BLaER1 treated with 17β-estradiol and CSF1 and Interleukin-3, amounts not matched to agents 10 nM and 100 nM (cell line): ENCODE measurements around the gene NTM.
A peak's percentile ranks its signal among the peaks of the same experiment; 100 is the strongest.

Experiments
- H3K27ac ChIP-seq, 11 experiments: shearing (Covaris generic); formaldehyde crosslinking; 2 replicates each; pipeline ENCODE4 v1.8.1; 2022
- H3K27me3 ChIP-seq, 11 experiments: shearing (Covaris generic); formaldehyde crosslinking; 2 replicates each; pipeline ENCODE4 v1.8.1; 2022
- H3K36me3 ChIP-seq, 11 experiments: shearing (Covaris generic); formaldehyde crosslinking; 2 replicates each; pipeline ENCODE4 v1.8.1; 2022
- H3K4me1 ChIP-seq, 10 experiments: shearing (Covaris generic); formaldehyde crosslinking; 2 replicates each; pipeline ENCODE4 v1.8.1; 2022
- H3K4me2 ChIP-seq, 11 experiments: shearing (Covaris generic); formaldehyde crosslinking; 2 replicates each; pipeline ENCODE4 v1.8.1; 2022
- H3K4me3 ChIP-seq, 10 experiments: shearing (Covaris generic); formaldehyde crosslinking; 2 replicates each; pipeline ENCODE4 v1.8.1; 2022
- H3K9ac ChIP-seq, 11 experiments: shearing (Covaris generic); formaldehyde crosslinking; 2 replicates each; pipeline ENCODE4 v1.8.1; 2022
- H3K9me3 ChIP-seq, 11 experiments: shearing (Covaris generic); formaldehyde crosslinking; replicated peaks in 1 of 11; 2 replicates each; pipeline ENCODE4 v1.8.1; 2022
- H4K20me1 ChIP-seq, 11 experiments: shearing (Covaris generic); formaldehyde crosslinking; 2 replicates each; pipeline ENCODE4 v1.8.1; 2022
- Cebpa-rat ChIP-seq, 11 experiments: shearing (Covaris generic); IDR thresholded peaks; 2 replicates each; pipeline ENCODE4 v1.8.1; 2022

NTM gene

GRCh38 chr11:131371791-131372104, 1.3 kb downstream of the NTM start:
- H3K4me3 ChIP-seq: 0 out of 20 replicates have a peak overlapping the region, but pooled peaks of 1 of the 10 experiments have one; percentile 14
- peak overlapping the region in 10 of 11 experiments; percentile 7 to 71 (median 57); a peak in 15 of 22 replicates for H3K4me2 ChIP-seq
- no peak overlapping the region for H3K9ac ChIP-seq

GRCh38 chr11:131372234-131372962, 2.0 kb downstream of the NTM start:
- Histone ChIP-seq H3K4me1 (peaks cover 10 to 24% (median 17%) of the 10 kb centered on the region in 10 experiments; a peak in 19 of 20 replicates), H4K20me1 (peaks cover 0 to 10% (median 0%) of the 10 kb centered on the region in 11 experiments; a peak in 4 of 22 replicates), H3K36me3 (no peaks in the 10 kb centered on the region), H3K27me3 (peaks cover 33 to 82% (median 77%) of the 10 kb centered on the region in 11 experiments), H3K4me3 (no peak overlapping the region), H3K4me2 (peak overlapping the region in 4 of 11 experiments; percentile 52 to 71 (median 56); a peak in 3 of 22 replicates), H3K9ac (no peak overlapping the region), H3K27ac (no peak overlapping the region), H3K9me3 (0 out of 22 replicates have a peak, but pooled peaks cover 0 to 6% (median 0%) of the 10 kb centered on the region in 11 experiments)
- TF ChIP-seq Cebpa-rat (IDR thresholded peaks at IDR 0.05): no peak

More at GRCh38 chr11:131371791-131372104, 1.3 kb downstream of the NTM start:
- H3K9me3 ChIP-seq: 0 out of 22 replicates have a peak, but pooled peaks cover 0 to 6% (median 0%) of the 10 kb centered on the region in 11 experiments
- H4K20me1 ChIP-seq: peaks cover 0 to 9% (median 0%) of the 10 kb centered on the region in 11 experiments; a peak in 3 of 22 replicates
- H3K4me1 ChIP-seq: peaks cover 10 to 24% (median 17%) of the 10 kb centered on the region in 10 experiments; a peak in 19 of 20 replicates
- H3K27me3 ChIP-seq: peaks cover 33 to 76% (median 70%) of the 10 kb centered on the region in 11 experiments
- no peak for TF ChIP-seq Cebpa-rat (IDR thresholded peaks at IDR 0.05)
- no peak overlapping the region for H3K27ac ChIP-seq
- H3K36me3 ChIP-seq: no peaks in the 10 kb centered on the region

- H3K4me2 ChIP-seq: no peak overlapping the region
- no peak overlapping the region for H3K4me3 ChIP-seq
- no peak overlapping the region for H3K27ac ChIP-seq
- H3K27me3 ChIP-seq: peaks cover 33 to 90% (median 84%) of the 10 kb centered on the region in 11 experiments
- H3K9me3 ChIP-seq: 0 out of 22 replicates have a peak, but pooled peaks cover 0 to 6% (median 0%) of the 10 kb centered on the region in 11 experiments
- no peaks in the 10 kb centered on the region for H3K36me3 ChIP-seq
- H3K4me1 ChIP-seq: peaks cover 10 to 24% (median 18%) of the 10 kb centered on the region in 10 experiments; a peak in 19 of 20 replicates
- no peak for TF ChIP-seq Cebpa-rat (IDR thresholded peaks at IDR 0.05)
- H4K20me1 ChIP-seq: peaks cover 0 to 10% (median 0%) of the 10 kb centered on the region in 11 experiments; a peak in 4 of 22 replicates
- no peak overlapping the region for H3K9ac ChIP-seq
Measured at GRCh38 chr11:131373095-131373725, 2.8 kb downstream of the NTM start.

GRCh38 chr11:131373756-131374155, 3.3 kb downstream of the NTM start:
- no peak overlapping the region for H3K27ac ChIP-seq

GRCh38 chr11:131375421-131375820, 5.0 kb downstream of the NTM start:
- H3K27ac ChIP-seq: no peak overlapping the region

More at GRCh38 chr11:131373756-131374155, 3.3 kb downstream of the NTM start:
- Histone ChIP-seq H3K27me3 (peaks cover 33 to 95% (median 88%) of the 10 kb centered on the region in 11 experiments), H3K4me2 (no peak overlapping the region), H3K4me3 (no peak overlapping the region), H4K20me1 (peaks cover 0 to 10% (median 0%) of the 10 kb centered on the region in 11 experiments; a peak in 5 of 22 replicates), H3K36me3 (no peaks in the 10 kb centered on the region), H3K9ac (no peak overlapping the region), H3K9me3 (0 out of 22 replicates have a peak, but pooled peaks cover 0 to 6% (median 0%) of the 10 kb centered on the region in 11 experiments), H3K4me1 (peaks cover 11 to 29% (median 22%) of the 10 kb centered on the region in 10 experiments; a peak in 19 of 20 replicates)
- no peak for TF ChIP-seq Cebpa-rat (IDR thresholded peaks at IDR 0.05)

GRCh38 chr11:131375915-131376314, 5.5 kb downstream of the NTM start:
- no peak overlapping the region for H3K27ac ChIP-seq
- no peak overlapping the region for H3K4me3 ChIP-seq
- peaks cover 11 to 32% (median 26%) of the 10 kb centered on the region in 10 experiments; a peak in 19 of 20 replicates for H3K4me1 ChIP-seq
- H3K27me3 ChIP-seq: peaks cover 24 to 94% (median 86%) of the 10 kb centered on the region in 11 experiments
- TF ChIP-seq Cebpa-rat (IDR thresholded peaks at IDR 0.05): no peak
- H3K4me2 ChIP-seq: peak overlapping the region in 6 of 11 experiments; percentile 11 to 58 (median 22); a peak in 9 of 22 replicates
- 0 out of 22 replicates have a peak, but pooled peaks cover 0 to 6% (median 0%) of the 10 kb centered on the region in 11 experiments for H3K9me3 ChIP-seq
- no peaks in the 10 kb centered on the region for H3K36me3 ChIP-seq
- no peak overlapping the region for H3K9ac ChIP-seq
- H4K20me1 ChIP-seq: peaks cover 0 to 10% (median 0%) of the 10 kb centered on the region in 11 experiments; a peak in 5 of 22 replicates

More at GRCh38 chr11:131375421-131375820, 5.0 kb downstream of the NTM start:
- H3K9me3 ChIP-seq: 0 out of 22 replicates have a peak, but pooled peaks cover 0 to 6% (median 0%) of the 10 kb centered on the region in 11 experiments
- peak overlapping the region in 1 of 11 experiments; percentile 31; a peak in 1 of 22 replicates for H3K4me2 ChIP-seq
- H3K4me1 ChIP-seq: peaks cover 11 to 37% (median 30%) of the 10 kb centered on the region in 10 experiments; a peak in 19 of 20 replicates
- H3K36me3 ChIP-seq: no peaks in the 10 kb centered on the region
- H3K9ac ChIP-seq: no peak overlapping the region
- H3K4me3 ChIP-seq: no peak overlapping the region
- no peak for TF ChIP-seq Cebpa-rat (IDR thresholded peaks at IDR 0.05)
- H4K20me1 ChIP-seq: peaks cover 0 to 10% (median 0%) of the 10 kb centered on the region in 11 experiments; a peak in 5 of 22 replicates
- H3K27me3 ChIP-seq: peaks cover 29 to 94% (median 86%) of the 10 kb centered on the region in 11 experiments

- Histone ChIP-seq H3K4me1 (peaks cover 11 to 18% (median 15%) of the 10 kb centered on the region in 10 experiments; a peak in 18 of 20 replicates), H3K9me3 (no peaks in the 10 kb centered on the region), H3K4me2 (peak overlapping the region in 8 of 11 experiments; percentile 22 to 64 (median 48); a peak in 15 of 22 replicates), H3K27ac (no peak overlapping the region), H3K36me3 (no peaks in the 10 kb centered on the region), H3K27me3 (peaks cover 6 to 94% (median 85%) of the 10 kb centered on the region in 11 experiments; a peak in 21 of 22 replicates), H4K20me1 (peaks cover 0 to 10% (median 0%) of the 10 kb centered on the region in 11 experiments; a peak in 5 of 22 replicates), H3K4me3 (no peak overlapping the region), H3K9ac (no peak overlapping the region)
- TF ChIP-seq Cebpa-rat (IDR thresholded peaks at IDR 0.05): no peak
Measured at GRCh38 chr11:131378931-131379330, 8.5 kb downstream of the NTM start.

GRCh38 chr11:131385763-131386390, 15.5 kb downstream of the NTM start:
- Histone ChIP-seq H3K4me3 (no peak overlapping the region), H4K20me1 (peaks cover 0 to 13% (median 0%) of the 10 kb centered on the region in 11 experiments; a peak in 4 of 22 replicates), H3K9ac (no peak overlapping the region), H3K27me3 (peaks cover 54 to 100% (median 100%) of the 10 kb centered on the region in 11 experiments), H3K4me1 (no peaks in the 10 kb centered on the region), H3K9me3 (0 out of 22 replicates have a peak, but pooled peaks cover 0 to 3% (median 0%) of the 10 kb centered on the region in 11 experiments), H3K36me3 (no peaks in the 10 kb centered on the region), H3K27ac (no peak overlapping the region), H3K4me2 (no peak overlapping the region)
- no peak for TF ChIP-seq Cebpa-rat (IDR thresholded peaks at IDR 0.05)
